HG02678 (cell line): Measurements from ENCODE around the gene BTBD8.

Experiments
- ATAC-seq: cut with Tn5 transposase; IDR thresholded peaks from one replicate; pipeline ENCODE4 v1.9.1; 2021; ENCODE audit warnings: mild to moderate bottlenecking, moderate library complexity; ENCODE audit not compliant: unreplicated experiment

The BTBD8 gene

DNA sequence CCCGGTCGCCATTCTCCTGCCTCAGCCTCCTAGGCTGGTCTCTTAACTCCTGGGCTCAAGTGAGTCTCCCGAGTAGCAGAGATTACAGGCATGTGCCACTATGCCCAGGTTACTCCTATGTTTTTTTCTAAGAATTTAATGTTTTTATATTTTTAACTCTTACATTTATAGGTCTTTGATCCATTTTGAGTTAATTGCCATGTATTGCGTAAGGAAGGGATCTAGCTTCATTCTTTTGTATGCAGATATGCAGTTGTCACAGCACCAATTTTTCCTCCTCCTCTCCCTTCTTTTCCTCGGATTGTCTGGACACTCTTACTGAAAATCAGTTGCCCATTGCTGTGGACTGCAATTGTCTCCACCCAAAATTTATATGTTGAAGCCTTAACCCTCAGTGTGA lies 11.5 kb downstream of the BTBD8 start:
- no peak for ATAC-seq

DNA sequence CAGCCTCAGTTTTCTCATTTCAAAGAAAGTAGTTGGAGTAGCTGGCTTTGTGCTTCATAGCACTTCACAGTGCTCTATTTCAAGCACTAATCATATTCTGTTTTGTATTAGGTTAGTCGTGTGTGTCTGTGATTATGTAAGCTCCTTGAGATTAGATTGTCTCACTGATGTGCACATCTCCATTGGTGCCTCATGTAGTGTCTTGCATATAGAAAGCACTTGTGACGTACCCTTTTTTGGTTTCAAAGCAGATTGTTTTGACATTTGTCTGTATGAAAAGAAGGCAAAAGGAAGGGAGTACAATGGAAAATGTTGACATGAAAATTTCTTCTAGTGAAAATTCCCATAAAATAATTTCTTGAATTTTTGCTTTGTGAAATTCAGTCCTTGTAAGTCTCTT lies 13.9 kb downstream of the BTBD8 start:
- no peak for ATAC-seq

DNA sequence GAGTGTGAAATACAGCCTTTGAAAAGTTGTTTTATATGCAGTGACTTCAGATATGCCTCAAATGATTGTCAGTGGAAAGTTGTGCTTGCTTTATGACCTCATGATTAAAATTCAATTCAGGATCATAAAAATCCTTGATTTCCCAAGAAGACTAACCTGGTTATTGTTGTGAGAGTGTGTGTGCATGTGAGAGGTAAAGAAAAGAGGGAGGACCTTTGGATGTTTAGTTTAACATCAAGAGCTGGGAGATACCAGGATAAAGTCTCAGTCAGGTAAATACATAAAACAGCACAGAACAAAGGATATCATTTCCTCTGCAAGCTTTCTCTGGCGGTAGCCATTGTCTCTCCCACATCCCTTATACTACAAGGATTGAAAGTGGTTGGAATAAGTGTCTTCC lies 14.4 kb downstream of the BTBD8 start:
- ATAC-seq: no peak

DNA sequence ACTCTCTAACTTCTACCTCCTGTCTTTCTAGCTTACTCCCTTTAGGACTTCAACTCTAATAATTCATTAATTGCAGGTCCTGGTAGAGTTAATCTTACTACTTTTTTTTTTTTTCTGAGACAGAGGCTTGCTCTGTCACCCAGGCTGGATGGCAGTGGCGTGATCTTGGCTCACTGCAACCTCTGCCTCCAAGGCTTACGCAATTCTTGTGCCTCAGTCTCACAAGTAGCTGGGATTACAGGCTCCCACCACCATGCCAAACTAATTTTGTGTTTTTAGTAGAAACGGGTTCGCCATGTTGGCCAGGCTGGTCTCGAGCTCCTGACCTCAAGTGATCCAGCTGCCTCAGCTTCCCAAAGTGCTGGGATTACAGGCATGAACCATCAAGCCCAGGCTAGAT lies 15.7 kb downstream of the BTBD8 start:
- ATAC-seq: no peak

DNA sequence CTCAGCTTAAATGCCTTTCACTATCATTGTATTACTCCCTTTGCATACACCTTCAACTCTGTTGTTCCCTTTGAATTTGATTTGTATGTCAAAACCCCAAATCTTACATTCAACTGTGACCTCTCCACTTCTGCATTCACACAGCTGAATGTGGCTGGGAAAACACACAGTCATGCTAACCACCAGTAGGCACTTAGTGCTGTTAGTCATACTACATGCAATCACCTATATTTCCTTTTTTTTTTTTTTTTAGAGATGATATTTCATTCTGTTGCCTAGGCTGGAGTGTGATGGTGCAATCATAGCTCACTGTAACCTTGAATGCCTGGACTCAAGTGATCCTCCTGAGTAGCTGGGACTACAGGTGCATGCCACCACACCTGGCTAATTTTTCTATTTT lies 16.2 kb downstream of the BTBD8 start:
- ATAC-seq: no peak

DNA sequence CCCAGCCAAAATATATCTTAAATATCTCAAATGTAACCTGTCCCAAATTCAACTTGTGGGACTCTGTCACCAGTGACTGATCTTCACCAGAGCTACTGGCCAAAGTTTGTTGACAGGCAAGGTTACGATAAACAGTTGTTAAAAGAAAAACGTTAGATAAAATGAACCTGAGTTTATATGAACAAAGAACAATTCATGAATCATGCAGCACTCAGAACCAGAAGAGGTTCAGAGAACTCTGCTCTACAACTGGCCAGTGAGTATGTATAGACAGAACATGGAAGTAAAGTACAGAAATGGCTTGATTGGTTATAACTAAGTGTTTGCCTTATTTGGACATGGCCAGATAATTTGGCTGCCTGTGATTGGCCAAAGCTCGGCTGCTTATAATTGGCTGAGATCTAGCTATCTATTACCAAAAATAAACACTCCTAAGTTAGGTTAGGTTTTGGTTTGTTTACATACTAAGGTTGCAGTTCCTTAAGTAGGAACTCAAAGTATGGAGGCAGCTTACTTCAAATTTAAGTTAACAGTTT lies 25.5 kb downstream of the BTBD8 start:
- ATAC-seq: no peak

DNA sequence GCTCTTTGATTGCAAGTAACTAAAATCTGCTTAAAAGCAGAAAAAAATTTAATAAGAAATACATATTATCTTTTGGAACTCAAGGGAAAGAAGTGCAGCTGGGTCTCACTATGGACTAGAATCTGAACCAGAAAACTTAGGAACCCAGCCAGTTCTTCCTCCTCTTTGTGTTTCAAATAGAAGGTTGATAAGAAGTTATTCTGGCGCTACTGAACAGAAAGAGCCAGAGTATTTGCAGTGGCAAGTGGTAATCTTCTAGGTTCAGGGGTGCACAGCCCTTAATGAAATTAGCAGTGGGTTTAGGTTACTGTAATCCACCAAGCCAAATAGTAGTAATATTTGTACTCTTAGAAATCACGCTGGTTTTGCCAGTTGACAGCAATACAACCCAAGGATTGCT lies 28.5 kb downstream of the BTBD8 start:
- ATAC-seq: no peak

DNA sequence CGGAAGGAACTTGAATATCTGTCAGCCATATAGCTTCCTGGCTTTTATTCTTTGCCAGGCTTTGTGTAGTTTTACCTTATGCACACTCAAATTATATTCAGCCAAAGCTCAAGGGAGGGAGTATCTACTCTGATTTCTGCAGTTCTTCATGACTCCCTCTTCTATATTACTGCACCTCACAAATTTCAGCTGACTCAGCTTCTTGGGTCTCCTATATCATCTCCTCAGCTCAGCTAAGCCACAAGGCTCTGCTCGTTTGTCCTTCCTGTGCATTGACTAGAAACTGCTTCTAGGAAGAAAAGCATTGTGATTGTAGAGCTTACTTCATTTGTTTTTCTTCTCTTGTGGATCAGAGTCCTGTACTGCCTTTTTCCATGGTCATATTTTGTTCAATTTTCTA lies 37.4 kb downstream of the BTBD8 start:
- ATAC-seq: no peak

DNA sequence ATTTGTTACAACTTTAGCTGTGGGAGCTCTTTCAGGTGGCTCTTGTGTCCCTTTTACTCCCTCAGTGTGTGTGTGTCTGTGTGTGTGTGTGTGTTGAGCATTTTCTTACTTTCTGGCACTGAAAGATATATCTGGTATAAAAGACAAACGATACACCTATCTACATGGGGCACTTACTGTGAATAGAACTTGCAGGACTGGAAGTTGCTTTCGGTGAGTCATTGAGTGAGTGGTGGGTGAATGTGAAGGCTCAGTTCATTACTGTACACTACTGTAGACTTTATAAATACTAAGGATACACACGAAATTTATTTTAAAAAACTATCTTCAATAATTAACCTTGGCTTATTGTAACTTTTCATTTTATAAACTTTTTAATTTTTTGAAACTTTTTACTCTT lies 38.7 kb downstream of the BTBD8 start:
- no peak for ATAC-seq

DNA sequence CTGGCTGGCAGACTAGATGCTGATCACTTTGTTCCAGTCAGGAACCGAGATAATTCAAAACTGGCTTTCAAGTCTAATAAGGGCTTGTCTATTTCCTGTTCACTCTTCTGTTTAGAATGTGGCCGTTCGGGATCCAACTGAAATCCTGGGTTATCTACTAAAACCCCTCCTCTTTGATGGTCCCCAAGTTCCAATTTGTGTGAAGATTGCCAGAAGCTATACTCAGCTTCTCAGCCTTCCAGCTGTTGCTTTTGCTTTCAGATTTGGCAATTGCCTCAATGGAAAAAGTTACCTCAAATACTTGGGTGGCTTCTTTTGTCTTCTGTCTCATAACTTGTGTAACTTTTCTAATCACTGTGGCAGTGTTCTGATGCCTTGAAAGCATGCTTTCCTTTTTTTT lies 43.7 kb downstream of the BTBD8 start:
- ATAC-seq: no peak

DNA sequence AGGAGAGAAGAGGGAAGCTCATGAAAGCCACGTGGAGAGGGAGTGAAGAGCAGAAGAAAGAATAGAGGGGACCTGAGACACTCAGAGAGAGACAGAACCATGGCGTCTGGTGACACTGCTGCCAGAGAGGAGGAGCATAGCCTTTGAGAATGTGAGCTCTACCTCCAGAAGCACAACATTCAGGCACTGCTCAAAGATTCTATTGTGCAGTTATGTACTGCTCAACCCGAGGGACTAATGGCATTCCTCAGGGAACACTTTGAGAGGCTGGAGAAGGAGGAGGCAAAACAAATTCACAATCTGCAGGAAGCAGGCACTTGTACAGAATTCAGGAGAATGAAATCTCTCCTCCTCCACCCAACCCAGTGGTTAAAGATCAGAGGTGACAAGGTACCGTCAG lies 45.1 kb downstream of the BTBD8 start:
- ATAC-seq: no peak

DNA sequence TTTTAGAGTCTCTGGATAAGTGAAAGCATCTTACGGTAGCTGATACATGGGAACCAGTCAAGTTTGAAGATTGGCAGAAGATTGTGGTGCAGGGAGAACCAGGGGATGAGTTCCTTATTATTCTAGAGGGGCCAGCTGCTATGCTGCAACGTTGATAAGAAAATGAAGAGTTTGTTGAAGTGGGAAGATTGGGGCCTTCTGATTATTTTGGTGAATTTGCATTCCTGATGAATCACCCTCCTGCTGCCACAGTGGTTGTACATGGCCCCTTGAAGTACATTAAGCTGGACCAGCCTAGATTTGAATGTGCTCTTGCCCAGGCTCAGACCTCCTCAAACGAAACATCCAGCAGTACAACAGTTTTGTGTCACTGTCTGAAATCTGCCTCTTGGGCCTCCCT lies 45.9 kb downstream of the BTBD8 start:
- ATAC-seq: no peak

DNA sequence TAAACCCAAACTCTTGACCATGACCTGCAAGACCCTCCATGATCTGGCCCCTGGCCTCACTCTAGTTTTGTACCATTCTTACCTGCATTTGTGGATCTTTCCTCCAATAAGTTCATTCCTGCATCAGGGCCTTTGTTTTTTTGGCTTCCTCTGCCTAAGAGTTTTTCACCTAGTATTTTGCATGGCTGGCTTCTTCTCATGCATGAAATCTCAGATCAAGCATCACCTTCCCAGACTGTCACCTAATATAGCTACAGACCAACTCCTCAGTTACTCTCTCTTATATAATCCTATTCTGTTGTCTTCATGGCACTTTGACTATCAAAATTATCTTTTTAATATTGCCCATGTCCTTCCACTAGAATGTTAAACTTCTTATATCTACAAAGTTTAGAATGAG lies 54.2 kb downstream of the BTBD8 start:
- ATAC-seq: no peak

DNA sequence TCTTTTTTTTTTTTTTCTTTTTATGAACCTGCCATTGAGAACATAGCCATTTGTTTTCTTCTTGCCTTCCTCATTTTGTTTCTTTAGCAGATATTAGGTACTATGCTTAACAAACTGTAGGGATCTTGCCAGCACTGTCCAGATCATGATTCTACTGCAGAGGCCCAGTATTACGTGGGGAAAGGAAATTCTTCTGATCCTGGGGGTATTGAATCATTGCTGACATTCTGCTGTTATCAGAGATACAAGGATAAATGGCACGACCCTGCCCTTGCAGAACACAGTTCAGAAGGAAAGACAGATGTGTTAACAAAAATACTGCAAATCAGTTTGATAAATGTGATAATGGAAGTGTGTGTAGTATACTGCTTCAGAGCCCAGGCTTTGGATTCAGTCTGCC lies 56.2 kb downstream of the BTBD8 start:
- no peak for ATAC-seq

DNA sequence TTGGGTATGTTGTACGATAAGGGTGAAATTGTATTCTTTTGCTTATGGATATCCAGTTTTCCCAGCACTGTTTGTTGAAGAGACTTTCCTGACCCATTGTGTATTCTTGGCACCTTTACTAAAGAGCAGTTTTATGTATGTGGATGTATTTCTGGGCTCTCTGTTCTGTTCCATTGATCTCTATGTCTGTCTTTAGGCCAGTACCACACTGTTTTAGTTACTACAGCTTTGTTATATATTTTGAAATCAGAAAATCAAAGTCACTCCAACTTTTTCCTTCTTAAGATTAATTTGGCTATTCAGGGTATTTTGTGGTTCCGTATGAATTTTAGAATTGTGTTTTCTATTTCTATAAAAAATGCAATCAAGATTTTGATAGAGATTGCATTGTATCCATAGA lies 74.8 kb downstream of the BTBD8 start:
- no peak for ATAC-seq

DNA sequence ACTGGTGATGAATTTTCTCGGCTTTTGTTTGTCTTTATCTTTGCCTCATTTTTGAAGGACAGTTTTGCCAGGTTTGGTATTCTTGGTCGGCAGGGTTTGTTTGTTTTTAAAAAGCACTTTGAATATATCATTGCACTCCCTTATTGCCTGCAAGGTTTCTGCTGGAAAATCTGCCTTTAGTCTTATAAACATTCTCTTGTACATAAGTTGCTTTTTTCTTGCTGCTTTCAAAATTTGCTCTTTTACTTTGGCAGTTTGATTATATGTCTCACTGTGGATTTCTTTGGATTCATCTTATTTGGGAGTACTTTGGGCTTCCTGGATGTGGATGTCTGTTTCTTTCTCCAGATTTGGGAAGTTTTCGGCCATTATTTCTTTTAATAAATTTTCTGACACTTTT lies 79.4 kb downstream of the BTBD8 start:
- ATAC-seq: no peak

DNA sequence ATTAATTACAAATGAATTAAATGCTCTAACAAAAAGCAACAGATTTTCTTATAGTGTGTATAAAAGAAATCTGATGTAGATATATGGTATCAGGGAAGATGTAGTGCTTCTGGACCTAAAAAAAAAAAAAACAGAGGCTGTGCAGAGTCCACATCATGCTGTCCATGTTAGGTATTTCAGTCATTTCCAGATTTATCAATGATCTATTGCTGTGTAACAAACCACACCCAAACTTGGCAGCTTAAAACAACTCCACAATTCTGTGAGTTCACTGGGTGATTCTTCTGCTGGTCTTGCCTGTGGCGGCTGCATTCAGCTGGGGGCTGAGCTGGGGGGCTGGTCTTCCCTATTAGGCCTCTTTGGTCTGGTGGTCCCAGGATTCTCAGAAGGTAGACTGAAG lies 85.2 kb downstream of the BTBD8 start:
- ATAC-seq: no peak

DNA sequence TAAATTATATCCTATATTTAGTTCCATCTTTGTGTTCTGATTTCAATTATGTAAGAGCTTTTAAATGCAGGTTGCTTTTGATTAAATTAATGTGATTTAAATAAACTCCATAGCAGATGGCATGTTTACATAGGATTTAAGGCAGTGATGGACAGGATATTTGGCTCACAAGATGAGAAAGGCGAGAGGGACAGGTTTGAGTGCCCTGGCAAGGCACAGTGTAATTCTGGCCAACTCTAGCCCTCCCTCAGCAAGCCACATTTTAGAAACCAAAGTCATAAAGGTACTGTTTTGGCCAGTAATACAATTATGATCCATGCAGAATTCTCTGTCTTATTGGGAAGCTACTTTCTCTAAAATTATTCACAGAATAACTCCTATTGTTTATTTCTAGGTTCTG lies 87.0 kb downstream of the BTBD8 start:
- ATAC-seq: no peak

DNA sequence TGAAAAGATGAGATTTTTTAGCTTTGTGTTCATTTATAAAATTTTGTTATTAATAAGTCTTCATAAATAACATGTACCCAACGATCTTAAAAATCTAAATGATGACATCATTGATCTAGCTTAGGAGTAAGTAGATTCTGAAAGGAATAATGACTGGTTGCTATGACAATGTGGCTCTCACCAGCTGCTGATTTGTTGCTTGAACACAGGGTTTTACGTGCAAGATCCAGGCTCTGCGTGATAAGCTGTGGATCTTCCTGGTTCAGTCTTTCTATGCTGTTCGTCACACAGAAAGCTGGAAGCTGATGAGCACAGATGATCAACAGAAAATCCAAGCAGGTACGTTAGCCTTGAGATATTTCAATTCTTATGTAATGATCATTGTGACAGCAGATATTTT lies 88.5 kb downstream of the BTBD8 start:
- no peak for ATAC-seq

DNA sequence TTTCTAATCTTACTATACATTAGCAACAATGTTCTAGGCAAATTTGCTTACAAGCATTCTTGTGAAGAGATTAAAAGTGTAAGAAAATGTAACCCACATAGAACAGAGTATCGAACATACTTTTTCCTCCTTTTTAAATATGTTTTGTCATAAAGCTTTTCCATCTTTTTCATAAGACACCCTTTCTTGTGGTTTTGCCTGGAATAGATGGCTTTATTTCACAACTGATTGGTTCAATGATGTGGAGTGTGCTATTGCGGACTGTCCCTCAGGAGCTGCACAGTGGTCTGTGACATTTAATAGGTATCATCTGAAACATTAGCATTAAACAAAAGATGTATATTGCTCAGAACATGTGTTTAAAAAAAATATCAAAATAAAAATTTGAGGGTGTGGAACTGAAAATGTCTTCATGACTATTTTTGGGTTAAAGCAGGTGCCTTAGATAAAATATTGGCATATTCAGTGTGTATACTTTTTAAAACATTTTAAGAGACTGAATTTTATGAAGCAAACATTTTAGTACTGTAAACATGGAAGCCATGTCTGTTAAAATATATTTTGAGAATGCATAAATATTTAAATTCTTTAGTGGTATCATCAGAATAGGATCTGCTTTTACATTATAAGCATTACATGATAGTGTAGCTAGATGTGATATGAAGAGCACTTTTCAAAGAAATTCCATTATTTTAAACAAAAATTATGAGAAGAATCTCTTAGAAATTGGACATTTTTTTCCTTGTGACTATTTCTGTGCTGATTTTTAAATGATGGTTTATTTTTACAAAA lies 89.3 kb downstream of the BTBD8 start:
- no peak for ATAC-seq

DNA sequence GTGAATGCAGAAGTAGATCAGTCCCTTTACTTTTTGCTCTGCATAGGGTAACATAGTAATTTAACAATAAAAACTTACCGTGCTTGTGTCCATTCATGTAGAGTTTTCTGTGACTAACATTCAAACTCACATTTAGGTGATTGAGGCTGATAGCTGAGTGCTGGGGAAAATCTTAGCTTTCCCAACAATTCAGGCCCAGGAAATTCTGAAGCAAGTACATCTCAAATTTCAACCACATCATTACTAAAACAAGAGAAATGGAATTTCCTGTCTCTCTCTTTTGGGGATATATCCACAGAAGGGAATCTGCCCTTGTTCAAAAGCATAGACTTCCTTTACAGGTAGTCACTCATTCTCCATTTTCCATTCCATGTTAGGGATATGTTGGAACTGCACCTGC lies 104.5 kb downstream of the BTBD8 start:
- ATAC-seq: no peak

DNA sequence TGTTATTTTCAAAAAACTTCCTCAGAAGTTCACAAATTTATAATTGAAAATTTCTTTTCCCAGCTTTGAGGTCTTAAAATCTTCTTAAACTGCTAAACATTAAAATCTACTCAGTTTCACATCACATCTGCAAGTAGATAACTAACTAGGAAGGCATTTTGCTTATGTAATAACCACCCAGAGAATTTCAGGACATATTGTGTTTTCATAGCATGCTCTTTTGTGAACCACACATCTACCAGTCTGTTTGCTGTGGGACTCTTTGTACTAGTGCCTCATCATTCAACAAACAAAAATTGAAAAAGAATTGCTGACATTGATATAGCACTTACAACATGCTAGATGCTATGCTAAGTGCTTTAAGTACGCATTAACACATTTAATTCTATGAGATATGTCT lies 105.9 kb downstream of the BTBD8 start:
- no peak for ATAC-seq
